AG04450 (cell line): Measurements from ENCODE around the gene ABCF2. TPM values are rescaled to one million over a fixed set of nuclear protein-coding genes. Genes with fewer than 3 reads are reported as not detected.

Experiments used
- CTCF ChIA-PET: fragments of 300-600, 350-600 bp; formaldehyde crosslinking; extraction: SDS; loops from one replicate; lab custom pipeline; 2022; ENCODE audit warnings: antibody characterized with exemption, inconsistent platforms; lab: Charles Lee
- POLR2A ChIA-PET: fragments of 350-600 bp; formaldehyde crosslinking; extraction: SDS; loops from one replicate; lab custom pipeline; 2021; ENCODE audit warnings: antibody characterized with exemption, inconsistent platforms; lab: Yijun Ruan, JAX
- DNase-seq: peaks from one replicate; pipeline ENCODE4 v3.0.0-alpha.2; 2011; ENCODE audit warnings: low read depth, low spot score
- H3K27ac ChIP-seq: one replicate; pipeline ENCODE4 v1.5.1; 2012; ENCODE audit warnings: low read depth, low read length, control low read depth
- H3K27me3 ChIP-seq: one replicate; pipeline ENCODE4 v1.6.0; 2012; ENCODE audit warnings: low read length; ENCODE audit not compliant: control insufficient read depth, insufficient read depth
- H3K4me3 ChIP-seq: 2 replicates; pipeline ENCODE4 v1.5.1; 2011; ENCODE audit warnings: mild to moderate bottlenecking, low read depth, low read length, control low read depth
- H3K9me3 ChIP-seq: 2 replicates; pipeline ENCODE4 v1.5.1; 2012; ENCODE audit warnings: low read length; ENCODE audit not compliant: control insufficient read depth, insufficient read depth
- CTCF ChIP-seq: IDR thresholded peaks from 2 replicates; pipeline ENCODE4 v1.5.1; 2011; ENCODE audit warnings: low read depth, low read length, control low read depth, inconsistent platforms
- polyA plus RNA-seq: library from polyadenylated mRNA; depleted of rRNA; stranded (reverse); fragments of >200 nt; gene quantifications from 2 replicates; pipeline ENCODE4 v1.2.3, GENCODE V29; 2011

The ABCF2 gene
- polyA plus RNA-seq, 1 experiment = 31.0 TPM

- H3K9me3 ChIP-seq = peaks cover 21% of the 10 kb centered on the region
- no peak overlapping the region for H3K27ac ChIP-seq
- H3K27me3 ChIP-seq = peaks cover 50% of the 10 kb centered on the region
- POLR2A ChIA-PET = no interaction called here
- DNase-seq = no peak
- CTCF ChIA-PET = interaction anchor here (0.6 to 1.7 kb wide), 3 partner anchors 14 to 53 kb away, joined by 3 to 5 read pairs (median 5); no protein-coding TSS in a partner anchor
- H3K4me3 ChIP-seq = no peak overlapping the region
- no peak for TF ChIP-seq CTCF
These were observed 49.7 kb downstream of the ABCF2 start for GRCh38 chr7:151177310-151177709.

GRCh38 chr7:151176401-151176800, 50.6 kb downstream of the ABCF2 start:
- TF ChIP-seq CTCF = no peak
- Histone ChIP-seq H3K9me3 (peaks cover 21% of the 10 kb centered on the region), H3K4me3 (no peak overlapping the region), H3K27ac (no peak overlapping the region), H3K27me3 (peaks cover 51% of the 10 kb centered on the region)
- ChIA-PET POLR2A (no interaction called here), CTCF (interaction anchor here (1.7 kb wide), 1 partner anchor 52 kb away, joined by 5 read pairs; no protein-coding TSS in a partner anchor)
- no peak for DNase-seq

- Histone ChIP-seq H3K27ac (no peak overlapping the region), H3K9me3 (peaks cover 21% of the 10 kb centered on the region), H3K4me3 (no peak overlapping the region), H3K27me3 (peaks cover 53% of the 10 kb centered on the region)
- ChIA-PET CTCF (interaction anchor here (1.7 kb wide), 1 partner anchor 52 kb away, joined by 5 read pairs; no protein-coding TSS in a partner anchor), POLR2A (no interaction called here)
- TF ChIP-seq CTCF = no peak
- no peak for DNase-seq
These were observed 51.2 kb downstream of the ABCF2 start for GRCh38 chr7:151175793-151176311.

- H3K27me3 ChIP-seq = peaks cover 50% of the 10 kb centered on the region
- no peak for DNase-seq
- ChIA-PET CTCF (interaction anchor here (0.6 kb wide), 1 partner anchor 134 kb away, joined by 7 read pairs; no protein-coding TSS in a partner anchor), POLR2A (no interaction called here)
- H3K4me3 ChIP-seq = no peak overlapping the region
- peaks cover 21% of the 10 kb centered on the region for H3K9me3 ChIP-seq
- no peak overlapping the region for H3K27ac ChIP-seq
- no peak for TF ChIP-seq CTCF
These were observed 51.8 kb downstream of the ABCF2 start for GRCh38 chr7:151175047-151175792.
